HepG2 (cell line): ENCODE results near the gene MOGAT3. TPM values are rescaled to one million over a fixed set of nuclear protein-coding genes. Genes with fewer than 3 reads are reported as not detected.

Experiments
- ADNP ChIP-seq: sonication (generic); formaldehyde crosslinking; IDR thresholded peaks from 2 replicates; pipeline ENCODE4 v1.4.0; 2020; ENCODE audit warnings: missing genetic modification reagents
- BCLAF1 ChIP-seq: fragments of 450-650 bp; IDR thresholded peaks from 2 replicates; pipeline ENCODE4 v1.6.1; 2017; ENCODE audit warnings: mild to moderate bottlenecking
- EEA1 ChIP-seq: sonication (generic); formaldehyde crosslinking; IDR thresholded peaks from 2 replicates; pipeline ENCODE4 v1.5.1; 2020; ENCODE audit warnings: mild to moderate bottlenecking, missing genetic modification reagents, borderline replicate concordance
- ERF ChIP-seq: IDR thresholded peaks from 2 replicates; pipeline ENCODE4 v1.6.1; 2018; ENCODE audit warnings: missing biosample characterization, missing genetic modification reagents
- ETV6 ChIP-seq: sonication (generic); formaldehyde crosslinking; conservative IDR thresholded peaks from 2 replicates; pipeline ENCODE4 v1.4.0; 2020; ENCODE audit warnings: missing genetic modification reagents
- GMEB2 ChIP-seq: IDR thresholded peaks from 2 replicates; pipeline ENCODE4 v1.6.1; 2016; ENCODE audit warnings: missing biosample characterization, missing genetic modification reagents, low read depth
- KDM6A ChIP-seq: IDR thresholded peaks from 2 replicates; pipeline ENCODE4 v1.6.1; 2016; ENCODE audit warnings: low read depth
- PAX8 ChIP-seq: sonication (generic); formaldehyde crosslinking; IDR thresholded peaks from 2 replicates; pipeline ENCODE4 v1.8.0; 2022; ENCODE audit warnings: mild to moderate bottlenecking, missing genetic modification reagents, borderline replicate concordance
- PREB ChIP-seq: sonication (generic); formaldehyde crosslinking; IDR thresholded peaks from 2 replicates; pipeline ENCODE4 v1.4.0; 2020; ENCODE audit warnings: missing genetic modification reagents
- PTBP1 ChIP-seq: fragments of 200-400 bp; formaldehyde crosslinking; IDR thresholded peaks from 2 replicates; pipeline ENCODE4 v1.6.1; 2018; ENCODE audit warnings: low read length, low read depth; ENCODE audit not compliant: poor library complexity, severe bottlenecking
- TCF12 ChIP-seq, 2 experiments: fragments of 450-650 bp in 1 of 2; sonication (generic) in 1 of 2; formaldehyde crosslinking in 1 of 2; IDR thresholded peaks; 2 replicates each; pipeline versions ENCODE4 v1.6.1 to v1.8.0; 2017 to 2022; ENCODE audit warnings: antibody characterized with exemption in 1 of 2, mild to moderate bottlenecking in 1 of 2, missing genetic modification reagents in 1 of 2, moderate library complexity in 1 of 2
- ZFP36 ChIP-seq: fragments of 150-350 bp; IDR thresholded peaks from 2 replicates; pipeline ENCODE4 v1.6.1; 2018; ENCODE audit warnings: borderline replicate concordance, low read length, low read depth; ENCODE audit not compliant: partially characterized antibody
- ZNF235 ChIP-seq: sonication (generic); formaldehyde crosslinking; IDR thresholded peaks from 2 replicates; pipeline ENCODE4 v1.8.1; 2023; ENCODE audit warnings: mild to moderate bottlenecking, missing genetic modification reagents, borderline replicate concordance
- ZNF317 ChIP-seq: sonication (generic); formaldehyde crosslinking; IDR thresholded peaks from 2 replicates; pipeline ENCODE4 v1.5.0; 2020; ENCODE audit warnings: mild to moderate bottlenecking, missing genetic modification reagents
- ZNF562 ChIP-seq: sonication (generic); formaldehyde crosslinking; IDR thresholded peaks from 2 replicates; pipeline ENCODE4 v1.8.0; 2022; ENCODE audit warnings: missing genetic modification reagents, borderline replicate concordance
- ZNF569 ChIP-seq: sonication (generic); formaldehyde crosslinking; IDR thresholded peaks from 2 replicates; pipeline ENCODE4 v1.5.0; 2020; ENCODE audit warnings: mild to moderate bottlenecking, missing genetic modification reagents, moderate library complexity, borderline replicate concordance
- ZNF580 ChIP-seq: IDR thresholded peaks from 2 replicates; pipeline ENCODE4 v1.6.1; 2016; ENCODE audit warnings: low read depth, borderline replicate concordance
- ZNF7 ChIP-seq: IDR thresholded peaks from 2 replicates; pipeline ENCODE4 v1.6.1; 2016; ENCODE audit warnings: missing biosample characterization, missing genetic modification reagents
- ZNF746 ChIP-seq: sonication (generic); formaldehyde crosslinking; IDR thresholded peaks from 2 replicates; pipeline ENCODE4 v1.8.0; 2022; ENCODE audit warnings: mild to moderate bottlenecking, missing genetic modification reagents
- ZNF747 ChIP-seq: sonication (generic); formaldehyde crosslinking; IDR thresholded peaks from 2 replicates; pipeline ENCODE4 v1.8.1; 2023; ENCODE audit warnings: missing genetic modification reagents, mild to moderate bottlenecking, borderline replicate concordance
- ZNF75D ChIP-seq: sonication (generic); formaldehyde crosslinking; IDR thresholded peaks from 2 replicates; pipeline ENCODE4 v1.8.1; 2023; ENCODE audit warnings: missing genetic modification reagents, mild to moderate bottlenecking, borderline replicate concordance
- ZNF776 ChIP-seq: sonication (generic); formaldehyde crosslinking; IDR thresholded peaks from 2 replicates; pipeline ENCODE4 v1.4.0; 2020; ENCODE audit warnings: mild to moderate bottlenecking, missing genetic modification reagents
- polyA plus RNA-seq, 8 experiments: library from polyadenylated mRNA; depleted of rRNA in 3 of 8; stranded (reverse) in 7 of 8; unstranded in 1 of 8; fragments of >200 nt; fragmentation: Illumina TruSeq in 4 of 8; extraction: Trizol in 4 of 8; gene quantifications; 2 replicates each; pipeline versions ENCODE4 v1.2.1 to v1.2.3, GENCODE V29; 2011 to 2016; ENCODE audit warnings: low read depth in 4 of 8, missing spikeins in 1 of 8, mixed read lengths in 1 of 8; ENCODE audit not compliant: insufficient read depth in 1 of 8
- total RNA-seq, 5 experiments: library from RNA; depleted of rRNA; stranded (reverse); fragments of >200 nt; fragmentation: Illumina TruSeq; extraction: Trizol; gene quantifications; 2 replicates each; pipeline ENCODE4 v1.2.3, GENCODE V29; 2016; ENCODE audit warnings: low read depth in 1 of 5

The MOGAT3 gene
- total and polyA plus RNA-seq, 2 of the 13 experiments (the other 11 are each of a cell fraction or from before 2014, with no cell fraction given) = 22.5 to 30.5 TPM

GRCh38 chr7:101165075-101165957 lies 35.5 kb downstream of the MOGAT3 start, which contains the start of gene VGF (continued):
- peak; percentile 87; the same call in 1 of the 2 replicates for TF ChIP-seq PAX8 (CRISPR knock-in tag)
- peak; percentile 58; the same call in 1 of the 2 replicates for TF ChIP-seq ZNF7 (CRISPR knock-in tag)
- TF ChIP-seq ZNF562 = no peak
- TF ChIP-seq ZNF235 (CRISPR knock-in tag) = peak; percentile 100
- TF ChIP-seq PREB (CRISPR knock-in tag) = peak; percentile 94; the same call in 1 of the 2 replicates
- TF ChIP-seq ADNP (CRISPR knock-in tag) = 0 out of 2 replicates have a peak, but pooled peaks have one; percentile 56
- TF ChIP-seq BCLAF1 = no peak
- TF ChIP-seq ZNF746 = peak; percentile 85
- TF ChIP-seq ZNF75D (CRISPR knock-in tag) = peak; percentile 96; the same call in 1 of the 2 replicates
- peak; percentile 98 for TF ChIP-seq ZNF776 (CRISPR knock-in tag)
- TF ChIP-seq ERF (CRISPR knock-in tag) = peak; percentile 100
- TF ChIP-seq ZFP36 = no peak
- TF ChIP-seq GMEB2 (CRISPR knock-in tag) = peak; percentile 46; the same call in 1 of the 2 replicates
- no peak for TF ChIP-seq KDM6A (CRISPR knock-in tag)
- no peak for TF ChIP-seq ZNF569 (CRISPR knock-in tag)
- TF ChIP-seq ETV6 (CRISPR knock-in tag) = peak; percentile 99
- TF ChIP-seq ZNF580 = peak; percentile 100
- peak; percentile 94 for TF ChIP-seq ZNF317 (CRISPR knock-in tag)
- TF ChIP-seq EEA1 (CRISPR knock-in tag) = peak; percentile 99
- no peak for TF ChIP-seq TCF12 (IDR thresholded peaks at IDR 0.05)
- TF ChIP-seq TCF12 (CRISPR knock-in tag; IDR thresholded peaks at IDR 0.05) = peak; percentile 68; the same call in 1 of the 2 replicates
- peak; percentile 63 for TF ChIP-seq PTBP1
- TF ChIP-seq ZNF747 (CRISPR knock-in tag) = peak; percentile 98
